ENCODE measurements around the gene TTC8. TPM values are rescaled to one million over a fixed set of nuclear protein-coding genes. Genes with fewer than 3 reads are reported as not detected.
"Not testable (repeated sequence)": the region's sequence is repeated elsewhere in the genome, so short reads cannot be mapped to it uniquely, and the experiment has no call there.

Gene TTC8
- total RNA-seq, 1 experiment from 2014 or later = 9.2 TPM

- no peak overlapping the region for H3K14ac ChIP-seq (ENCODE audit: insufficient read depth, low read length)
- no peak overlapping the region for H3K56ac ChIP-seq (ENCODE audit: insufficient read length, low read depth, low read length)
- H3K27me3 Mint-ChIP-seq (ENCODE audit: low read depth) = peaks cover 25% of the 10 kb centered on the region
- no peak overlapping the region for H3K27ac Mint-ChIP-seq
- DNase-seq = no peak
- no peak overlapping the region for H4K91ac ChIP-seq (ENCODE audit: insufficient read length, low read depth, low read length)
- no peaks in the 10 kb centered on the region for H3K36me3 Mint-ChIP-seq (ENCODE audit: insufficient read depth in 1 of 3, low read depth in 3 of 3)
- no peaks in the 10 kb centered on the region for H3K9me3 Mint-ChIP-seq
- no peak overlapping the region for H2BK5ac ChIP-seq (ENCODE audit: insufficient read length, low read length)
- no peaks in the 10 kb centered on the region for H3K27me3 ChIP-seq (ENCODE audit: insufficient read depth, low read length)
- no peak overlapping the region for H2BK12ac ChIP-seq (ENCODE audit: insufficient read length, low read depth, low read length)
- H3K4me1 ChIP-seq (ENCODE audit: insufficient read depth, low read length) = no peaks in the 10 kb centered on the region
- H2BK15ac ChIP-seq (ENCODE audit: low read depth, low read length) = no peak overlapping the region
- no peaks in the 10 kb centered on the region for H4K20me1 ChIP-seq (ENCODE audit: control insufficient read depth, insufficient read depth, insufficient read length)
- no peak overlapping the region for H2AFZ ChIP-seq (ENCODE audit: low read length)
- H3K4ac ChIP-seq (ENCODE audit: low read depth, low read length) = no peak overlapping the region
- no peak overlapping the region for H4K5ac ChIP-seq (ENCODE audit: insufficient read length, low read depth, low read length)
- H3K9ac ChIP-seq (ENCODE audit: extremely low read depth, insufficient read length, low read length) = no peak overlapping the region
- H2BK20ac ChIP-seq (ENCODE audit: low read depth, low read length, poor library complexity, severe bottlenecking) = no peak overlapping the region
- H3K4me1 Mint-ChIP-seq = no peaks in the 10 kb centered on the region
- no peak overlapping the region for H3T11ph ChIP-seq (ENCODE audit: low read length)
- no peaks in the 10 kb centered on the region for H3K23me2 ChIP-seq (ENCODE audit: insufficient read length, low read depth, low read length, poor library complexity, severe bottlenecking)
- no peaks in the 10 kb centered on the region for H3K9me3 ChIP-seq (ENCODE audit: control insufficient read depth, low read depth, low read length)
- TF ChIP-seq, protein P1, sequence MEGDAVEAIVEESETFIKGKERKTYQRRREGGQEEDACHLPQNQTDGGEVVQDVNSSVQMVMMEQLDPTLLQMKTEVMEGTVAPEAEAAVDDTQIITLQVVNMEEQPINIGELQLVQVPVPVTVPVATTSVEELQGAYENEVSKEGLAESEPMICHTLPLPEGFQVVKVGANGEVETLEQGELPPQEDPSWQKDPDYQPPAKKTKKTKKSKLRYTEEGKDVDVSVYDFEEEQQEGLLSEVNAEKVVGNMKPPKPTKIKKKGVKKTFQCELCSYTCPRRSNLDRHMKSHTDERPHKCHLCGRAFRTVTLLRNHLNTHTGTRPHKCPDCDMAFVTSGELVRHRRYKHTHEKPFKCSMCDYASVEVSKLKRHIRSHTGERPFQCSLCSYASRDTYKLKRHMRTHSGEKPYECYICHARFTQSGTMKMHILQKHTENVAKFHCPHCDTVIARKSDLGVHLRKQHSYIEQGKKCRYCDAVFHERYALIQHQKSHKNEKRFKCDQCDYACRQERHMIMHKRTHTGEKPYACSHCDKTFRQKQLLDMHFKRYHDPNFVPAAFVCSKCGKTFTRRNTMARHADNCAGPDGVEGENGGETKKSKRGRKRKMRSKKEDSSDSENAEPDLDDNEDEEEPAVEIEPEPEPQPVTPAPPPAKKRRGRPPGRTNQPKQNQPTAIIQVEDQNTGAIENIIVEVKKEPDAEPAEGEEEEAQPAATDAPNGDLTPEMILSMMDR (conservative IDR thresholded peaks at IDR 0.05) = no peak
- no peak overlapping the region for H3K27ac ChIP-seq (ENCODE audit: insufficient read length, low read depth, low read length)
- no peak overlapping the region for H3K4me2 ChIP-seq (ENCODE audit: insufficient read depth, insufficient read length, low read length)
- H3K23ac ChIP-seq (ENCODE audit: insufficient read length, low read depth, low read length) = no peak overlapping the region
- no peaks in the 10 kb centered on the region for H3K79me2 ChIP-seq (ENCODE audit: insufficient read depth, low read length)
- no peak overlapping the region for H3K18ac ChIP-seq (ENCODE audit: insufficient read length, low read depth, low read length)
- no peak overlapping the region for H3K4me3 Mint-ChIP-seq
- no peak overlapping the region for H4K8ac ChIP-seq (replicated peaks; ENCODE audit: insufficient read length, low read depth, low read length)
- no peaks in the 10 kb centered on the region for H3K79me1 ChIP-seq (ENCODE audit: insufficient read depth, low read depth, low read length, poor library complexity, severe bottlenecking)
- no CpG with 5 or more reads among the region's 1 CpG for WGBS (ENCODE audit: extremely low coverage, insufficient read length, low lambda C conversion rate)
- no peak overlapping the region for H2AK5ac ChIP-seq (ENCODE audit: insufficient read length, low read length)
- no peak overlapping the region for H2BK120ac ChIP-seq (ENCODE audit: low read depth, low read length, poor library complexity, severe bottlenecking)
These were observed 6.4 kb upstream of the TTC8 start for GRCh38 chr14:88818018-88818417.

DNA sequence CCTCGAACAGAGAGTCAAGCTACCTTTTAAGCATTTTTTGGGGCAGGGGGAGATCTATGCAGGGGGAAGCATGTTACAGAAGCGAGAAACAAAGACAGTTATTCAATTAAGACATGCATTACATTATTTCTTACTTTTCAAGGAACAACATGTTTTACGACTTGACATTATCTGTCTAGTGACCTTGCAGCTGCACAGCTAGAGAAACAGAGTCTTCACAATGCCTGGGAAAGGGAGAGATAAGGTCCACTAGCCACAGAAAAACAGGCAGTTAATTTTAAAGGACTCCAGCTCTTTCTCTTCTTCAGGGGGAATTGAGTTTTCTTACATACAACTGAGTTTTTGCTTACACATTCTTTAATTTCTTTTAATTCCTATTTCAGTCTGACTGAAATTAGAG is 4.8 kb upstream of the TTC8 start:
- H3K4me2 ChIP-seq (ENCODE audit: insufficient read depth, insufficient read length, low read length); H3K9ac ChIP-seq (ENCODE audit: extremely low read depth, insufficient read length, low read length); H2BK5ac ChIP-seq (ENCODE audit: insufficient read length, low read length); H3K4me1 Mint-ChIP-seq; H2BK20ac ChIP-seq (ENCODE audit: low read depth, low read length, poor library complexity, severe bottlenecking); H2BK120ac ChIP-seq (ENCODE audit: low read depth, low read length, poor library complexity, severe bottlenecking); H3T11ph ChIP-seq (ENCODE audit: low read length); H3K4me3 Mint-ChIP-seq; H3K18ac ChIP-seq (ENCODE audit: insufficient read length, low read depth, low read length); H3K23me2 ChIP-seq (ENCODE audit: insufficient read length, low read depth, low read length, poor library complexity, severe bottlenecking); H3K27ac ChIP-seq (ENCODE audit: insufficient read length, low read depth, low read length); H4K5ac ChIP-seq (ENCODE audit: insufficient read length, low read depth, low read length); H3K36me3 Mint-ChIP-seq (ENCODE audit: insufficient read depth in 1 of 3, low read depth in 3 of 3); DNase-seq; H4K91ac ChIP-seq (ENCODE audit: insufficient read length, low read depth, low read length); H3K27ac Mint-ChIP-seq; H2BK15ac ChIP-seq (ENCODE audit: low read depth, low read length); H3K4ac ChIP-seq (ENCODE audit: low read depth, low read length); H3K9me3 Mint-ChIP-seq; H3K14ac ChIP-seq (ENCODE audit: insufficient read depth, low read length); H3K79me1 ChIP-seq (ENCODE audit: insufficient read depth, low read depth, low read length, poor library complexity, severe bottlenecking); H3K79me2 ChIP-seq (ENCODE audit: insufficient read depth, low read length); H4K8ac ChIP-seq (replicated peaks; ENCODE audit: insufficient read length, low read depth, low read length); H3K4me1 ChIP-seq (ENCODE audit: insufficient read depth, low read length); H4K20me1 ChIP-seq (ENCODE audit: control insufficient read depth, insufficient read depth, insufficient read length); H3K56ac ChIP-seq (ENCODE audit: insufficient read length, low read depth, low read length); H2AFZ ChIP-seq (ENCODE audit: low read length); H3K27me3 ChIP-seq (ENCODE audit: insufficient read depth, low read length); H3K9me3 ChIP-seq (ENCODE audit: control insufficient read depth, low read depth, low read length); H3K23ac ChIP-seq (ENCODE audit: insufficient read length, low read depth, low read length); H2BK12ac ChIP-seq (ENCODE audit: insufficient read length, low read depth, low read length); H2AK5ac ChIP-seq (ENCODE audit: insufficient read length, low read length): not testable (repeated sequence)
- H3K27me3 Mint-ChIP-seq (ENCODE audit: low read depth) = peaks cover 25% of the 10 kb centered on the region
- WGBS (ENCODE audit: extremely low coverage, insufficient read length, low lambda C conversion rate) = no CpG with 5 or more reads among the region's 3 CpGs

Measured in H9 (cell line).